Neural crest cell (in vitro differentiated cells): ENCODE measurements around the gene CYP2D6. TPM values are rescaled to one million over a fixed set of nuclear protein-coding genes. Genes with fewer than 3 reads are reported as not detected.
"Not testable (repeated sequence)": the region's sequence is repeated elsewhere in the genome, so short reads cannot be mapped to it uniquely, and the experiment has no call there.

Experiments used
- DNase-seq: peaks from one replicate; pipeline ENCODE4 v3.0.0; 2021; ENCODE audit warnings: low read depth, mixed read lengths, low spot score
- H3K27ac Mint-ChIP-seq: one replicate; pipeline ENCODE4 v1.8.0; 2021; ENCODE audit warnings: mild to moderate bottlenecking, mixed read lengths; ENCODE audit not compliant: unreplicated experiment
- H3K27me3 Mint-ChIP-seq: 2 replicates; pipeline ENCODE4 v1.8.0; 2021; ENCODE audit warnings: low read depth, mild to moderate bottlenecking, mixed read lengths
- H3K36me3 Mint-ChIP-seq: 2 replicates; pipeline ENCODE4 v1.8.0; 2021; ENCODE audit warnings: low read depth, mild to moderate bottlenecking, mixed read lengths
- H3K4me1 Mint-ChIP-seq: 2 replicates; pipeline ENCODE4 v1.8.0; 2021; ENCODE audit warnings: mixed read lengths
- H3K4me3 Mint-ChIP-seq: one replicate; pipeline ENCODE4 v1.8.0; 2021; ENCODE audit warnings: mild to moderate bottlenecking, mixed read lengths
- H3K9me3 Mint-ChIP-seq: 2 replicates; pipeline ENCODE4 v1.8.0; 2021; ENCODE audit warnings: mixed read lengths
- total RNA-seq: library from RNA; stranded (reverse); gene quantifications from 2 replicates; pipeline ENCODE4 v1.2.1, GENCODE V29; 2021
- TF ChIP-seq, protein P1 (sequence below): fragments of 200-600 bp; sonication (generic); conservative IDR thresholded peaks from 2 replicates; pipeline ENCODE4 v1.5.0; 2021; ENCODE audit warnings: antibody characterized with exemption, mild to moderate bottlenecking

The CYP2D6 gene
- total RNA-seq, 1 donor from 2014 or later = 3.7 TPM

GRCh38 chr22:42112793-42113192, 17.8 kb downstream of the CYP2D6 start:
- peaks cover 16% of the 10 kb centered on the region for H3K9me3 Mint-ChIP-seq

DNA sequence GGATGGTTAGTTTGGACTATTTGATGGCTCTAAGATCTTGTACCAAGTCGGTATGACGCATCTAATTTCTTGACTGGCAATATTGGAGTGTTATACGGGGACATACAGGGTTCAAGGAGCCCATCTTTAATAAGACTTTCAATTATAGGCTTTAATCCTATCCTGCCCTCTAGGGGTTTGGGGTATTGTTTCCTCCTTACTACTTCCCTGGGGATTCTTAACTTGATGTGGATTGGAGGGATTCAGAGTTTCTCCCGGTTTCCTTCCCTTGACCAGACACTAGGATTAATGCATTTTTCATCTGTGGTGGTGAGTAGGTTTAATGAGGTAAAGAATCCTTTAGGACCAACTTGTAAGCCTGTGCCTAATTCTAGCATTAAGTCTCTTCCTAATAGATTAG, 18.8 kb downstream of the CYP2D6 start:
- DNase-seq = no peak
- H3K4me3 Mint-ChIP-seq = no peak overlapping the region
- H3K27me3 Mint-ChIP-seq = no peaks in the 10 kb centered on the region
- no peak overlapping the region for H3K27ac Mint-ChIP-seq
- peaks cover 22% of the 10 kb centered on the region for H3K36me3 Mint-ChIP-seq
- peaks cover 6% of the 10 kb centered on the region for H3K4me1 Mint-ChIP-seq
- TF ChIP-seq, protein P1, sequence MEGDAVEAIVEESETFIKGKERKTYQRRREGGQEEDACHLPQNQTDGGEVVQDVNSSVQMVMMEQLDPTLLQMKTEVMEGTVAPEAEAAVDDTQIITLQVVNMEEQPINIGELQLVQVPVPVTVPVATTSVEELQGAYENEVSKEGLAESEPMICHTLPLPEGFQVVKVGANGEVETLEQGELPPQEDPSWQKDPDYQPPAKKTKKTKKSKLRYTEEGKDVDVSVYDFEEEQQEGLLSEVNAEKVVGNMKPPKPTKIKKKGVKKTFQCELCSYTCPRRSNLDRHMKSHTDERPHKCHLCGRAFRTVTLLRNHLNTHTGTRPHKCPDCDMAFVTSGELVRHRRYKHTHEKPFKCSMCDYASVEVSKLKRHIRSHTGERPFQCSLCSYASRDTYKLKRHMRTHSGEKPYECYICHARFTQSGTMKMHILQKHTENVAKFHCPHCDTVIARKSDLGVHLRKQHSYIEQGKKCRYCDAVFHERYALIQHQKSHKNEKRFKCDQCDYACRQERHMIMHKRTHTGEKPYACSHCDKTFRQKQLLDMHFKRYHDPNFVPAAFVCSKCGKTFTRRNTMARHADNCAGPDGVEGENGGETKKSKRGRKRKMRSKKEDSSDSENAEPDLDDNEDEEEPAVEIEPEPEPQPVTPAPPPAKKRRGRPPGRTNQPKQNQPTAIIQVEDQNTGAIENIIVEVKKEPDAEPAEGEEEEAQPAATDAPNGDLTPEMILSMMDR = no peak
- H3K9me3 Mint-ChIP-seq = peaks cover 10% of the 10 kb centered on the region

More at GRCh38 chr22:42112793-42113192, 17.8 kb downstream of the CYP2D6 start:
- TF ChIP-seq, protein P1 = peak; percentile 23
- H3K4me3 Mint-ChIP-seq, H3K27ac Mint-ChIP-seq, H3K27me3 Mint-ChIP-seq, H3K4me1 Mint-ChIP-seq, DNase-seq: not testable (repeated sequence)
- H3K36me3 Mint-ChIP-seq = peaks cover 24% of the 10 kb centered on the region

DNA sequence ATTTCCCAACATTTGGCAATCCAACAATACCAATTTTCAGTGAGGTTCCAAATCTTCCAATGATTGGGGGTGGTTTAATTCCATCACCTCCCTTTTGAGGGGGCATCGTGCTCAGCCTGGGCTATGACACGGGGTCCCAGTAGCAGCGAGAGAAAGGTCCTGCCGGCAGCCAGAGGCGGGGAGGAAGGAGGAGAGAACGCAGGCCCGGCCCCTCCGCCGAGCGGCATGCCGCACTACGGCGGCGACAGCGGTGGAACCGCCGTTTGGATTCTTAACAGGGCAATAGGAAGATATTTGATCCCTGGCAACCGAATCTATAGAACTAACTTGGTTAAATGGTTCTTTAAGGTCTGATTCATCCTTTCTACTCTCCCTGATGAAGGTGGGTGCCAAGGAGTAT, 21.8 kb downstream of the CYP2D6 start:
- H3K9me3 Mint-ChIP-seq = peaks cover 7% of the 10 kb centered on the region
- TF ChIP-seq, protein P1 = no peak
- peaks cover 21% of the 10 kb centered on the region for H3K36me3 Mint-ChIP-seq
- H3K27ac Mint-ChIP-seq = no peak overlapping the region
- no peak for DNase-seq
- no peak overlapping the region for H3K4me3 Mint-ChIP-seq
- peaks cover 6% of the 10 kb centered on the region for H3K4me1 Mint-ChIP-seq
- no peaks in the 10 kb centered on the region for H3K27me3 Mint-ChIP-seq

DNA sequence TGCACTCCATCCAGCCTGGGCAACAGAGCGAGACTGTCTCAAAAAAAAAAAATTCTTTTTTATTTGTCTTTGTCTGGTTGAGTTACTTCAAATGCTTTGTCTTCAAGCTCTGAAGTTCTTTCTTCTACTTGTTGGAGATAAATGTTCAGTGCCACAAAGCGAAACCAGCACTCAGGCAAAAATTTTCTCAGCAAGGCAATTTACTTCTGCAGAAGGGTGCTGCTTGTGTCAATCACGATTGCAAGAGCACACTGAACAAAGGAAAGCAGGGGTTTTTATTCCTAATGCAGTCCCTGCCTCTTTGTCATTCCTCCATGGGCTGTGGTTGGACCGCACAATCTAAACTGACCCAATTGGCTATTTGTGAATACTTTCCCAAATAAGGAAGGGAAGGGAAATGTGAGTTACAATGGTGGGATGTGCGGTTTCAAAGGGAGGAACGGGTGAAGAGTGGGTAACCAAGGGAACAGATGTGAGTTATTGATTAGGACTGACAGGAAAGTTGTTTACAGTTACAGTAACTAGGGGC, 26.2 kb downstream of the CYP2D6 start:
- Mint-ChIP-seq H3K9me3 (peaks cover 13% of the 10 kb centered on the region), H3K36me3 (peaks cover 32% of the 10 kb centered on the region)
- not testable (repeated sequence) for DNase-seq, H3K4me1 Mint-ChIP-seq, H3K4me3 Mint-ChIP-seq, H3K27ac Mint-ChIP-seq, H3K27me3 Mint-ChIP-seq

DNA sequence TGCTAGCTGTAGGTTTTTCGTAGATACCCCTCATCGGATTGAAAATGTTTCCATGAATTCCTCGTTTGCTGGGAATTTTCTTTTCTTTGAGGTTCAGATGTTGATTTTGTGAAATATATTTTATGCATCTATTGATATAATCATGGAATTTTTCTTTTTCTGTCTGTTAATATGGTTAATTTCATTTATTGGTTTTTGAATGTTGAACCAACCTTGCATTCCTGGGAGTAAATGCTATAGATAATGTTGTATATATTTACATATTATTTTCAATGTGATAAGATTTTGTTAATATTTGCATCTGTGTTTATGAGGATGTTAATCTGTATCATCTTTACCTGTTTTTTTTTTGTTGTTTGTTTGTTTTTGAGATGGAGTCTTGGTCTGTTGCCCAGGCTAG, 29.4 kb downstream of the CYP2D6 start:
- Mint-ChIP-seq H3K27me3 (no peaks in the 10 kb centered on the region), H3K9me3 (peaks cover 14% of the 10 kb centered on the region), H3K27ac (no peak overlapping the region), H3K4me3 (no peak overlapping the region), H3K36me3 (peaks cover 35% of the 10 kb centered on the region), H3K4me1 (no peaks in the 10 kb centered on the region)
- DNase-seq = no peak
- TF ChIP-seq, protein P1 = no peak

- Mint-ChIP-seq H3K4me3 (peak overlapping the region; percentile 100), H3K9me3 (peaks cover 2% of the 10 kb centered on the region), H3K36me3 (peaks cover 27% of the 10 kb centered on the region), H3K4me1 (peaks cover 30% of the 10 kb centered on the region), H3K27ac (no peak overlapping the region), H3K27me3 (peaks cover 4% of the 10 kb centered on the region)
- TF ChIP-seq, protein P1 = no peak
- DNase-seq = no peak
Measured at GRCh38 chr22:42091455-42091782, 39.2 kb downstream of the CYP2D6 start.
